Measurements from ENCODE around the gene ZNF80.
"Not testable (repeated sequence)": the region's sequence is repeated elsewhere in the genome, so short reads cannot be mapped to it uniquely, and the experiment has no call there.

Gene ZNF80

DNA sequence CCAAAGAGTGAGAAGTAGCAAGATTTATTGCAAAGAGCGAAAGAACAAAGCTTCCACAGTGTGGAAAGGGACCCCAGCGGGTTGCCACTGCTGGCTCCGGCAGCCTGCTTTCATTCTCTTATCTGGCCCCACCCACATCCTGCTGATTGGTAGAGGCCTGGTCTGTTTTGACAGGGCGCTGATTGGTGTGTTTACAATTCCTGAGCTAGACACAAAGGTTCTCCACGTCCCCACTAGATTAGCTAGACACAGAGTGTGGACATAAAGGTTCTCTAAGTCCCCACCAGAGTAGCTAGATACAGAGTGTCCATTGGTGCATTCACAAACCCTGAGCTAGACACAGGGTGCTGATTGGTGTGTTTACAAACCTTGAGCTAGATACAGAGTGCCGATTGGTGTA lies at the start of gene ZNF80:
Gene ZNF80 (minus strand): TSS at position 101 of the 400 bp plus-strand sequence. CDS start 504 bp downstream, outside the sequence.
- not testable (repeated sequence) for DNase-seq

DNA sequence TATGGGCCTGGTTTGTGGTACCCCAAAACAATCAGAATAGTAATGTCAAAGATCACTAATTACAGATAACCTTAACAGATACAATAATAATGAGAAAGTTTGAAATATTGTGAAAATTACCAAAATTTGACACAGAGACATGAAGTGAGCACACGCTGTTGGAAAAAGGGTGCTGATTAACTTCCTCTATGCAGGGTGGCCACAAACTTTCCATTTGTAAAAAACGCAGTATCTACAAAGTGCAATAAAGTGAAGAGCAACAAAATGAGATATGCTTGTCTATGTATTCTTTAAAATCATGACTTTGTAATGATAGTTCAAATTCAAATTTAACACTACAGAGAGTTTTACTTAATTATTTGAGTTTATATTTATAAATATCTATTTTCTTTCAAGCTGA lies 48.9 kb upstream of the ZNF80 start:
- DNase-seq = no peak

DNA sequence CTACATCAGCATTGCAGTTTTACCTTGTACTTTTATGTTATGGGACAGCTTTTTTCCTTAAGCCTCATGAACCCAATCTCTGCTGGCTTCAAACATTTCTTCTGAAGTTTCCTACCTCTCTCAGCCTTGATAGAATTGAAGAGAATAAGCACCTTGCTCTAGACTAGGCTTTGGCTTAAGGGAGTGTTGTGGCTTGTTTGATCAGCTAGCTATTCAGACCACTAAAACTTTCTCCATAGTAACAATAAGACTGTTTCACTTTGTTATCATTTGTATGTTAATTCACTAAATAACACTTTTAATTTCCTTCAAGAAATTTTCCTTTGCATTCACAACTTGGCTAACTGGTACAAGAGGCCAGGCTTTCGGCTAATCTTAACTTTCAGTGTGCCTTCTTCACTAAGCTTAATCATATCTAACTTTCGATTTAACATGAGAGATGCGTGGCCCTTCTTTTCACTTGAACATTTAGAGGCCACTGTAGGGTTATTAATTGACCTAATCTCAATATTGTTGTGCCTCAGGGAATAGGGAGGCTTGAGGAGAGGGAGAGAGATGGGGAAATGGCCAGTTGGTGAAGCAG lies 48.4 kb upstream of the ZNF80 start:
- DNase-seq = no peak

DNA sequence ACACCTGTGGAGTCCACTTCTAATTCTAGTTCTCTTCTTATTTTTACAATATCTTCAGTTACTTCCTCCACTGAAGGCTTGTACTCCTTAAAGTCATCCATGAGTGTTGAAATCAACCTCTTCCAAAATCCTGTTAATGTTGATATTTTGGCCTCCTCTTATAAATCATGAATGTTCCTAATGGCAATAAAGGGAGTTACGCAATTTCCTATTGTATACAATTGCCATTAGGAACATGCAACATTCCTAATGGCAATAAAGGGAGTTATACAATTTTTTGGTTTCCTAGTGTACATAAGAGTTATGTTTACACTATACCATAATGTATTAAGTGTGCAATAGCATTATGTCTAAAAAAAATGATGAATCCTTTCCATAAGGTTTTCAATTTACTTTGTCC lies 47.3 kb upstream of the ZNF80 start:
- DNase-seq = no peak

DNA sequence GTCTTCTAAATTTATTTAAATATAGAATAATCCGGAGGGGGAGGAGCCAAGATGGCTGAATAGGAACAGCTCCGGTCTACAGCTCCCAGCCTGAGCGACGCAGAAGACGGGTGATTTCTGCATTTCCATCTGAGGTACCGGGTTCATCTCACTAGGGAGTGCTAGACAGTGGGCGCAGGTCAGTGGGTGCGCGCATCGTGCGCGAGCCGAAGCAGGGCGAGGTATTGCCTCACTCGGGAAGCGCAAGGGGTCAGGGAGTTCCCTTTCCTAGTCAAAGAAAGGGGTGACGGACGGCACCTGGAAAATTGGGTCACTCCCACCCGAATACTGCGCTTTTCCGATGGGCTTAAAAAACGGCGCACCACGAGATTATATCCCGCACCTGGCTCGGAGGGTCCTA lies 39.5 kb upstream of the ZNF80 start:
- DNase-seq = not testable (repeated sequence)

DNA sequence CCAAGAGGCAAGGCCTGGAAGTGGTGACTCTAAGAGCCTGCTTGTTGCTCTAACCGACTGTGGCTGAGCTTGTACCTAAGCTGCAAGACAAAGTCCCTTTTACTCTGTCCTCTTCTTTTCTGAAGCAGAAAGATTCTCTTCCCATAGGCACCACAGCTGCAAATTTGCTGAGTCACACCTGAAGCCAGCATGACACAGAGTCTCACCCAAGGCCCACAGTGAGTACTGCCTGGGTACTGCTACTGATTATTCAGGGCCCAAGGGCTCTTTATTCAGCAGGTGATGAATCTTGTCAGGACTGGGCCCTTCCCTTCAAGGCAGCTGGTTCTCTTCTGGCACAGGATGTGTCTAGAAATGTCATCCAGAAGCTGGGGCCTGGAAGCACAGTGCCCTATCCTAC lies 37.6 kb upstream of the ZNF80 start:
- DNase-seq = no peak

DNA sequence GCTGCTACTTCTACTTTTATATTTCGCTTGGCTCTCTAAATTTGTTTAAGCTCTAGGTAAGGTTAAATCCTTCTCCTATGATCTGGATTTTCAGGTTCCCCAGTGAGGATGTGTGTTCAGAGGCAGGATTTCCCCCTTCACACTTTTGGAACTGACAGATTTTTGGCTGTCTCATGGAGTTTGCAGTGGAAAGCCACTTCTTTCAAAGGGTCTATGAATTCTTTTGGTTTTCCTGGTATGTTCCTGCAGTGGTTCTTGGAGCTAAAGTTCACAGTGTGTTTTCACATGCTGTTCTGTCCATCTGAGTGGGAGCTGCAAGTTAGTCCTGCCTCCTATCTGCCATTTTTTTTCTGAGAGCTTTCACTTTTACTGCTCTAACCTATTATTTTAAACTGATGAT lies 34.9 kb upstream of the ZNF80 start:
- DNase-seq = no peak

DNA sequence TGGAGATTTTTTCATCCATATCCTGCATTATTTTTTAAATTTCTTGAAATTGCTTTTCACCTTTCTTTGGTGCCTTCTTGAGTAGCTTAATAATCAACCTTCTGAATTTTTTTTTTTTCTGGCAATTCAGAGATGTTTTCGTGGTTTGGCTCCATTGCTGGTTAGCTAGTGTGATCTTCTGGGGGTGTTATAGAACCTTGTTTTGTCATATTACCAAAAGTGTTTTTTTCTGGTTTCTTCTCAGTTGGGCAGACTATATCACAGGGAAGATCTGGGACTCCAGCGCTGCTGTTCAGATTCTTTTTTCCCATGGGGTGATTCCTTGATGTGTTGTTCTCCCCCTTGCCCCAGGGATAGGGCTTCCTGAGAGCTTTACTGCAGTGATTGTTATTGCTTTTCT lies 32.6 kb upstream of the ZNF80 start:
- DNase-seq = no peak

DNA sequence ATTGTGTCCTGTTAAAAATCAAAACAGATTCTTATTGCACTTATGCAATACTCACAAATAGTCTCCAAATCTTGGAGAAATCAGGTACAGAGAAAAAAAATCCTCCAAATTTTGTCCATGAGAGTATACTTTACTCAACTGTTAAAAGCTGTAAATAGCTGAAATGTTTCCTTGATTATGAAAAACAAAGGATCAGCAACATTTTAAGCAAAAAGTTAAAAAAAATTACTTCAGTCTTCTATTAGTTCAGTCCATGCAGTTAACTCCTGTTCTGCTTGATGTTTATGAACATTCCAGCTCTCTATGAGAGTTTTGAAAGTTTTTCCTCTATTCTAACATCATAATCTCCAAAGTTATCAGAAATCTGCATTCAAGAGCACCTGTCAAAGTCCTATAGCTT lies 22.8 kb upstream of the ZNF80 start:
- DNase-seq = no peak

DNA sequence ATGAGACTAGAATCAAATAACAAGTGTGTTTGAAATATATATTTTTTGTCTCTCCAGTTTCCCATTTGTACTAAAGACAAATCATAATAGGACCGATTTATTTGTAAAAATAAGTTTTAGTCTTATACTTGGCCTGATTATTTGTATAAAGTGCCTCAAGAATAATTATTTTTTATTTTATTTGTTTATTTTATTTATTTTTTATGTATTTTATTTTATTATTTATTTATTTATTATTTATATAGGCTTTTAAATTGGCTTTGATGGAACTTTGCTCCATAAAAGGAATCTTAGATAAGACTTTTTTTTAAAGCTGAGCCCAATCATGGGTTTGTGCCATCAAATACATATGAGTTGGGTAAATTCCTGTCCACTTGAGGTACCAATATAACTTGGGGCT lies 22.2 kb upstream of the ZNF80 start:
- DNase-seq = no peak

DNA sequence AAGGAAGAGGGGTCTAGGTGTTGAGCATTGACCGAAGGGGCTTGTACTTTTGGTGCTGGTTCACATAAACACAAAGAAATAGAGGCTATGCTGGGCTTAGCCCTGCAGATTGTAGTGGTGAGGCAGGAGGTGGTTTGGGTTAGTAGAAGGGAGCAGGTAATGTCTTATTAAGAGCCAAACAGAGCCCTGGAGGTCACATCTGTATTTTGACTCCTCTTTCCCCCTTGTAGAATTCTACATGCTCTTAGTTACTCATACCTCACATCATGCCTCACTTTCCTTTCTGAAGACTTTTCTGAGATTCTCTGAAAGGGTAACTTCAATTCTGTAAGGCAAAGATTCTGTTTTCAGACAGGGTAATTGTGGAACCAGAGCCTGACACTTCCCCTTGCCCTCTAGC lies 16.1 kb upstream of the ZNF80 start:
- no peak for DNase-seq

DNA sequence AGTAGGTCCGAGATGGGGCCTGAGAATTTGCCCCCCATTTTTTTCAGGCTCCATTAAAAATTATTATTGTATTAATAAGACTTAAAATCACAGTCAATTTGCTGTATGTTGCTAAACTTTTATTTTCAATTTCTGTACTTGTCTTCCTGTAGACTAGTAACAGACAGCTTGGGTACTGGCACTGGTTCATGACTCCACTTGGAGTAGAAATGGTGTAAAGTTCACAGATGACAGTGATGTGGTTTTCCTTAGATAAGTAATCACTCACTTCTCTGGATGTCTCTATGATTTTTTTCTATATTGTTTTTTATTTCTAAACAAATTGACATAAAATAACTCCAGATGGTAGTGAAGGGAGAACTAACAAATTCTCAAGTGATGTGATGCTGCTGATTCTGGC lies 15.6 kb upstream of the ZNF80 start:
- no peak for DNase-seq

DNA sequence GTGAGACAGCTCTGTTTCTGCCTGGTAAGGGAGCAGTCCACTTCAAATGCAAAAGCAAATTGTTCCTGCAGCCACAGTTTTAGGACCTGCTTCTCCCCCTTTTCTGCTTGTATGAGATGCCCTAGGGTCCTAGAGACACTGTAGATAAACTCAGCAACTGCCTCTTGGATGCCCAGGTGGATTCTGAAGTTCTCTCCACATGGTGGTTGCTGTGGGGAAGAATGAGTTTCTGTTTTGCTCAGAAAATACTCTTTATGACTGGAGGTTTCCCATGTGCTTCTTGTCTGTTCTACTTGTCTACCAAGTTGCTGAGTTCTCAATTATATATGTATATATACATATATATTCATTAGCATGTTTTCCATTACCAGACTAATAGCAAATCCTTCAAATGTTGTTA lies 5.6 kb upstream of the ZNF80 start:
- DNase-seq = no peak

DNA sequence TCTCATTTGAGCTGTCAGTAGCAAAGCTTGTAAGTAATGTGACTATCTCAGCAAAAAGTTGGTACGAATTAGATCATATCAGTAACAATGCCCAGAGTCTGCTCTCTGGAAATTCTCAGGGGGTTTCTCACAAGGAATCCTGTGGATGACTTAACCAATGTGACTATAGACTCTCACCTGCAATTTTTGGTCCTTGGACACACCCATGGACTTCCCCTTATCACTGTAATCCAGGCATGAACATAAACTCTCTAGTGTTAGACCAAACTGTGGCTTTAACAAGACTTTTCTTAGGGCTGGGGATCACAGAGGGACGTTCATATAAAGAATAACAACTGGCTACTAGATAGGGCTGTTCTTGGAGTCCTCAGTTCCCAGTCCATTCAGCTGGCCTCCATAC lies 3.9 kb upstream of the ZNF80 start:
- no peak for DNase-seq

DNA sequence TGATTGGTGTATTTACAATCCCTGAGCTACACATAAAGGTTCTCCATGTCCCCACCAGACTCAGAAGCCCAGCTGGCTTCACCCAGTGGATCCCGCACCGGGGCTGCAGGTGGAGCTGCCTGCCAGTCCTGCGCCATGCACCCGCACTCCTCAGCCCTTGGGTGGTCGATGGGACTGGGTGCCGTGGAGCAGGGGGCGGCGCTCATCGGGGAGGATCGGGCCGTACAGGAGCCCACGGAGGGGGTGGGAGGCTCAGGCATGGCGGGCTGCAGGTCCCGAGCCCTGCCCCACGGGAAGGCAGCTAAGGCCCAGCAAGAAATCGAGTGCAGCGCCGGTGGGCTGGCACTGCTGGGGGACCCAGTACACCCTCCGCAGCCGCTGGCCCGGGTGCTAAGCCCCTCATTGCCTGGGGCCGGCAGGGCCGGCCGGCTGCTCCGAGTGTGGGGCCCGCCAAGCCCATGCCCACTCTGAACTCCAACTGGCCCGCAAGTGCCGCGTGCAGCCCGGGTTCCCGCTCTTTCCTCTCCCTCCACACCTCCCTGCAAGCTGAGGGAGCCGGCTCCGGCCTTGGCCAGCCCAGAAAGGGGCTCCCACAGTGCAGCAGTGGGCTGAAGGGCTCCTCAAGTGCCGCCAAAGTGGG lies 888 bp upstream of the ZNF80 start:
- DNase-seq = not testable (repeated sequence)

DNA sequence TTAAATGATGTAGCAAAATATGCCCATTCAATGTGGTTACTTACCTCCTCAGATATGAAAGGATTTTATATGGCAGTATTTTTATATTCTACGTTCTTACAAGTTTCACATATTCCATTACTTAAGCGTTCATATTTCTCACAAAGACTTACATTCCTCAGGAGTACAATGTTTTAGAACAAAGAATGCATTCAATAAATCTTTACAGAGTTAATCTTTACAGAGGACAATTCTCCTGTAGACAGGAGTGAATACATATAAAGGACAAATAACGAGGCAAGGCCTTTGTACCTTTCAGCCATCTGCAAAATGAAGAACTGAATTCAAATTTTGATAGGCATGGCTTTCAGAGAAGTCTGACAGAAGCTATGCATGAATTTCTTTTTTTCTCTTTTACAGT lies 1.9 kb downstream of the ZNF80 start:
- DNase-seq = no peak

DNA sequence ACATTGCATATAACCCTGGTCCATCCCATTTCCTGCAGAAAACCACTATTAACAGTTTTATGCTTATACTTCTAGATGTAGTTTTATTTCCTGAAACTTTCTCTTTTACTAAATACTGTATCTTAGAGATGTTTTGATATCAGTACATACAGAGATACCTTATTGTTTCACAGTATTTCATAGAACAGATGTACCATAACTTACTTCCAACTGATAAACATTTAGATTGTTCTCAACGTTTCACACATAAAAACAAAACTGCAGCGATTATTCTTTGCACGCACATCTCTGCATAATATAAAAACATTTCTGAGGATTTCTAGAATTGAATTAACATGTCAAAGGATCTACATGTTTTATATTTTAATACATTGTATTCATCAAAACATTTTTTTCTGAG lies 2.6 kb downstream of the ZNF80 start:
- DNase-seq = no peak

DNA sequence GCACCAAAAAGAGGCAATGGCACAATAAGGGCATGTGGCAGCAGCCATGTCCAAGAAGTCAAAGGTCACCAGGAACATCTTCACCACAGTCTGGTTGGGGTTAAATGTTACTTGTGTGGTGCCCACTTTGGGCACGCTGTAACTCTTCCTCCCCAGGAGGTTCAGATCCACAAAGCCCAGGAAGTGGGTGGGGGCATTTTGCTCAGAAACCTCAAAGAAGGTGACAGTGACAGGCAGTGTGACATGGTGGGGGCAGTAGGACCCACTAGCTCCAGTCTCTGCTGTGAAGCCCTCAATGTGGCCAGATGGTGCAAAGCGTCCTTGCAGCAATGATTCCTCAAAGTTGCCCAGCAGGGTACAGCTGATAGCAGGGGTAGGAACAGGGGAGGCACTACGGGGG lies 5.8 kb downstream of the ZNF80 start:
- DNase-seq = no peak

DNA sequence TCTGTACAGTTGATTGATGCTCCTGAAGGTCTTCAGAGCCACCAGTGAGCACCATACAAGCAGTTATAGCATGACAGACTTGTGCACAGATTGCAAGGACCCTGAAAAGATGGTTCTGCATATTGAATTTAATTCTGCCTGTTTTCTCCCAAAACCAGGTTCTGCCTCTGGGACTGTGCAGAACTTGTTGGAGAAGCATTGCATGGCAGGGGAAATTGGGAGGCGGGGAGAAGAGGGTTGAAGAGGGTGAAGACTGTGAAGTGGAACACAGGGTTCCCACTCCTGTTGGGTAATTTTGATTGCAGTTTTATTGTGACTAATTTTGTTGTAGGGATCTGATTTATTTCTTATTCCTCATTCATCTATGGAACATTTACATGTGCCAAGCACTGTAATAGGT lies 10.3 kb downstream of the ZNF80 start:
- DNase-seq = no peak

DNA sequence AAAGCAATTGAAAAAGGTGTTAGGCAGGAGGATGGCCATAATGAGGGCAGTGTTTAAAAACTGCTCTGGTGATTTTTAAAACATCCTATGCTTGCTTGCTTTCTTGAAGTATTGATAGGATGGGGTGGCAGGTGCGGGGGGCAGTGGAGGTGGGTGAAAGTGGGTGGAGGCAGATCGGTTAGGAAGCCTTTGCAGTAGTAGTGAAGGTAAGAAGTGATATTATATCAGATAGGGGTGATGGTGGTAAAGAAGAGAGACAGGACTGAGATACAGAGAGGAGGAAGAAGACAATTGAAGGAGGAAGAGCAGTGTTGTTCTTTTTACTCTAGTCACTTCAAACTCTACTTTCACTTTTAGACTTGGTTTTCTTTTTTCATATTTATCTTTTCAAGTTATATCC lies 11.1 kb downstream of the ZNF80 start:
- DNase-seq = no peak

DNA sequence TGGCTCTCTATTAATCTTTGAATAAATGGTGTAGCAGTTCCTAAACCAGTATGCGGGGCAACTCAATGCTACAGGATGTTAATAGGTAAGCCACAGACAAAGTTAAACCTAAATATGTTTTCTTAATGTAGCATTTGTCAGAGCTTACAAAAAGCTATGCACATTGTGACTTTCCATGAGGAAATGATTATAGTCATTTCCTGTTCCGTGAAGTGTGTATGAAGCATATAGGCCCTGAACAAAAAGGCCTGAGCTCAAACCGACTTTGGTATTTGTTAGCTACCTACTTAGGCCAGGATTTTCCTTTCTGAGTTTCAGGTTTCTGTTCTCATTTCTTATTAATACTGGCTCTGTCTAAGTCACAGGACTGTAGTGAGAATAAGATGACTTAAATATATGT lies 14.2 kb downstream of the ZNF80 start:
- no peak for DNase-seq

DNA sequence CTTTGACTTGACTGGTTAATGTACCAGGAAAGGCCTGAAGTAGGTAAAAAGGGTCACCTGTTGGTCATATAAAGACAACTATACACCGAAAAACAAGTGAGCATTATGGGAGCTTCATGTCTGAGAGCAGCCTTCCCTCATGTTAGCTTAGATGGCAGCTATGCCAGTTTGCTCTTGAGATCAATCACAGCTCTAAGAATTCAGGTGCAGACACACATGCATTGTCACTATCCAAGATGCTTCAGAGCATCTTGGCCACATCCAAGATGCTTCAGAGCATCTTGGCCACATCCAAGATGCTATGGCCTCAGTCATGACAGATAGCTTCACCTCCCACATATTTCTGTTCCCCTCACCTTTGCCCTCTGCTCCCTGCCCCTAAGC lies 15.5 kb downstream of the ZNF80 start:
- DNase-seq = no peak

DNA sequence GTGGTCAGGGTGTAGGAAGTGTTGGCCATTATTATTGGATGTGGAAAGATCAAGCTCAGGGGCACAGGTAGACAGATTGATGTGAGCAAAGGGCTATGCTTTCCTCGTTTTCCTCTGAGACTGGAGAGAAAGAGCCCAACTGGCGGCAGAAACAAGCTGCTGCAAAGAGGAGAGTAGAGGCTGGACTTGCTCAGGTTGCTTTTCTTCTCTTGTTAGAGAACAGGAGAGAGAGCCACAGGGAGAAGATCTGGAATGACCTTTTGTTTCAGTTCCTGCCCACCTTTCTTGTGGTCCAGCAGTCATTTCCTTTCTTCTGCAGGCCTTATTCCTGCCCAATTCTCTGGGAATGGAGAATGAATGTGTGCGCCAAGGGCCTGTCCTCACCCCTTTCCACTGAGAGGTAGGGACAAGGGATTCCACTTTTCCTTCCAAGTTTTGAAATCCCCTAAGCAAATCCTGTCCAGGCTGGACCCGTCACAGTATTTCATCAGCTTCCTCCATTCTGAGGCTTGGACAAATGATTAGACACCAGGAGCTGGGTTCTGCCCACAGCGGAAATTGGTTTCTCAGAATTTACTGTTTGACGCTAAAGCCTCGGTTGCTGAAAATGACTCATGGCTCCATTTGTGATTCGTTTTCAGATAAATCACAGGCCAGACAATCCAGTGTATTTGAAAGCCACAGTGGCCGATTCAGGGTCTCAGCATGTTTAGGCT lies 16.1 kb downstream of the ZNF80 start:
- DNase-seq = no peak

DNA sequence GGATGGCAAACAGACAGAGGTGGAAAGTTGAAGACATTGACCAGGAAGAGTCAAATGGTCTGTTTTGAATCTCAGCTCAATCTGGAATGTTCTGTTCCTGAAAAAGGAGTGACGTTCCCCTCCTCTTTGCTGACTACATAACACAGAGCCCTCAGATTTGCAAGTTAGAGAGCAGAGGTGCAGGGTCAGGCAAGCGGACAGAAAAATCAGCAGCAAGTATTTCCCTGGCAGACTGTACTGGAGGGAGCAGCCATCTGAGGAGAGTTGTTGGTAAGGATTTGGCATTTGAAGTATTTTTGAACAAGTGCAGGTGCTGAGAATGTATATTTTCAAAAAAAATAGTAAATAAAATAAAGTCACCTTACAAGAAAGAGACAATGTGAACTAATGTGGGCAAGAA lies 17.6 kb downstream of the ZNF80 start:
- DNase-seq = no peak

Measured in hippocampal formation (tissue), 2 donors.